ENCODE results near the gene TRIM41.

Gene TRIM41

GRCh38 chr5:181231432-181231831 lies 8.4 kb downstream of the TRIM41 start:
- Histone ChIP-seq H3K4me2 (ENCODE audit: low read depth, low read length, poor library complexity, severe bottlenecking) (no peak overlapping the region), H3F3A (ENCODE audit: insufficient read depth) (peaks cover 35% of the 10 kb centered on the region), H3K9ac (ENCODE audit: low read length) (no peak overlapping the region), H4K20me1 (ENCODE audit: low read depth, low read length) (no peaks in the 10 kb centered on the region), H3K4me3 (ENCODE audit: insufficient read depth, low read length, poor library complexity, severe bottlenecking) (no peak overlapping the region), H3K27me3 (ENCODE audit: low read length) (no peaks in the 10 kb centered on the region), H2AFZ (ENCODE audit: low read depth, low read length, severe bottlenecking) (no peak overlapping the region), H3K27ac (ENCODE audit: low read depth, low read length) (no peak overlapping the region), H3K9me3 (ENCODE audit: insufficient read depth, low read length) (no peaks in the 10 kb centered on the region), H3K9me2 (replicated peaks; ENCODE audit: insufficient read depth, low read length) (no peaks in the 10 kb centered on the region), H3K79me2 (ENCODE audit: insufficient read depth, low read length) (peaks cover 9% of the 10 kb centered on the region), H3K36me3 (ENCODE audit: low read length) (no peaks in the 10 kb centered on the region; the same call in 1 of the 2 replicates)
- TF ChIP-seq CTCF (IDR thresholded peaks at IDR 0.05; ENCODE audit: insufficient read depth, low read length, poor library complexity, severe bottlenecking) (no peak), EZH2phosphoT487 (conservative IDR thresholded peaks at IDR 0.05; ENCODE audit: low read length) (no peak)

- Histone ChIP-seq H3F3A (ENCODE audit: insufficient read depth) (peaks cover 47% of the 10 kb centered on the region), H3K36me3 (ENCODE audit: low read length) (peaks cover 10% of the 10 kb centered on the region)
- no peak for TF ChIP-seq CTCF (IDR thresholded peaks at IDR 0.05; ENCODE audit: insufficient read depth, low read length, poor library complexity, severe bottlenecking)
- TF ChIP-seq EZH2phosphoT487 (conservative IDR thresholded peaks at IDR 0.05; ENCODE audit: low read length): no peak
Measured at GRCh38 chr5:181232593-181232992, 9.5 kb downstream of the TRIM41 start.

GRCh38 chr5:181233088-181233800 lies 10.2 kb downstream of the TRIM41 start:
- 0 out of 2 replicates have a peak, but pooled peaks cover 6% of the 10 kb centered on the region for H3K79me2 ChIP-seq (ENCODE audit: insufficient read depth, low read length)
- no peaks in the 10 kb centered on the region for H3K9me3 ChIP-seq (ENCODE audit: insufficient read depth, low read length)
- no peak overlapping the region for H3K4me2 ChIP-seq (ENCODE audit: low read depth, low read length, poor library complexity, severe bottlenecking)
- H4K20me1 ChIP-seq (ENCODE audit: low read depth, low read length): peaks cover 7% of the 10 kb centered on the region; the same call in 1 of the 2 replicates
- no peaks in the 10 kb centered on the region for H3K9me2 ChIP-seq (replicated peaks; ENCODE audit: insufficient read depth, low read length)
- H3K9ac ChIP-seq (ENCODE audit: low read length): no peak overlapping the region
- TF ChIP-seq CTCF (IDR thresholded peaks at IDR 0.05; ENCODE audit: insufficient read depth, low read length, poor library complexity, severe bottlenecking) (no peak), EZH2phosphoT487 (conservative IDR thresholded peaks at IDR 0.05; ENCODE audit: low read length) (no peak)
- no peak overlapping the region for H2AFZ ChIP-seq (ENCODE audit: low read depth, low read length, severe bottlenecking)
- H3K36me3 ChIP-seq (ENCODE audit: low read length): peaks cover 17% of the 10 kb centered on the region
- H3F3A ChIP-seq (ENCODE audit: insufficient read depth): peaks cover 54% of the 10 kb centered on the region
- no peak overlapping the region for H3K4me3 ChIP-seq (ENCODE audit: insufficient read depth, low read length, poor library complexity, severe bottlenecking)
- no peak overlapping the region for H3K27ac ChIP-seq (ENCODE audit: low read depth, low read length)
- H3K27me3 ChIP-seq (ENCODE audit: low read length): no peaks in the 10 kb centered on the region

More at GRCh38 chr5:181232593-181232992, 9.5 kb downstream of the TRIM41 start:
- H3K4me3 ChIP-seq (ENCODE audit: insufficient read depth, low read length, poor library complexity, severe bottlenecking): no peak overlapping the region
- no peak overlapping the region for H3K4me2 ChIP-seq (ENCODE audit: low read depth, low read length, poor library complexity, severe bottlenecking)
- 0 out of 2 replicates have a peak, but pooled peaks cover 6% of the 10 kb centered on the region for H3K79me2 ChIP-seq (ENCODE audit: insufficient read depth, low read length)
- H4K20me1 ChIP-seq (ENCODE audit: low read depth, low read length): peaks cover under 1% of the 10 kb centered on the region; the same call in 1 of the 2 replicates
- H3K9ac ChIP-seq (ENCODE audit: low read length): no peak overlapping the region
- H3K9me3 ChIP-seq (ENCODE audit: insufficient read depth, low read length): no peaks in the 10 kb centered on the region
- no peak overlapping the region for H2AFZ ChIP-seq (ENCODE audit: low read depth, low read length, severe bottlenecking)
- no peak overlapping the region for H3K27ac ChIP-seq (ENCODE audit: low read depth, low read length)
- no peaks in the 10 kb centered on the region for H3K27me3 ChIP-seq (ENCODE audit: low read length)
- H3K9me2 ChIP-seq (replicated peaks; ENCODE audit: insufficient read depth, low read length): no peaks in the 10 kb centered on the region

Data from SU-DHL-6 (cell line).